Psoas muscle (tissue), 8 donors: ENCODE measurements around the gene PHC3. TPM values are rescaled to one million over a fixed set of nuclear protein-coding genes. Genes with fewer than 3 reads are reported as not detected.
"Not testable (repeated sequence)": the region's sequence is repeated elsewhere in the genome, so short reads cannot be mapped to it uniquely, and the experiment has no call there.

ENCODE experiments used
- ATAC-seq, 4 donors: fragments of 200-7000 bp; cut with Tn5 transposase; one replicate each; pipeline ENCODE4 v1.9.1; 2020; ENCODE audit warnings: moderate library complexity in 3 of 4, mild to moderate bottlenecking in 2 of 4
- DNase-seq, 2 donors: peaks; one replicate each; pipeline ENCODE4 v3.0.0-alpha.2; 2020
- H3K27ac ChIP-seq: fragments of 200-600 bp; one replicate; pipeline ENCODE4 v1.8.0; 2022
- H3K27me3 ChIP-seq, 3 donors: fragments of 200-600 bp in 1 of 3; one replicate each; pipeline versions ENCODE4 v1.6.1 to v1.8.0; 2013 to 2022; ENCODE audit warnings: low read length in 2 of 3, mild to moderate bottlenecking in 2 of 3, moderate library complexity in 1 of 3; ENCODE audit not compliant: insufficient read depth in 3 of 3
- H3K36me3 ChIP-seq, 2 donors: fragments of 200-600 bp in 1 of 2; one replicate each; pipeline versions ENCODE4 v1.6.1 to v1.8.0; 2013 to 2022; ENCODE audit warnings: low read depth in 1 of 2, mild to moderate bottlenecking in 1 of 2, moderate library complexity in 1 of 2; ENCODE audit not compliant: insufficient read depth in 1 of 2
- H3K4me1 ChIP-seq: fragments of 200-600 bp; one replicate; pipeline ENCODE4 v1.8.0; 2022
- H3K4me3 ChIP-seq: fragments of 200-600 bp; one replicate; pipeline ENCODE4 v1.8.0; 2022; ENCODE audit warnings: mild to moderate bottlenecking
- H3K9me3 ChIP-seq: fragments of 200-600 bp; one replicate; pipeline ENCODE4 v1.8.0; 2022
- WGBS, 3 donors: extraction: QIAGEN DNeasy Blood & Tissue Kit; methylation state at CpG; one replicate each; pipeline versions ENCODE4 v1.1.6 to v1.1.7; 2013; 5-methylcytosine and 5-hydroxymethylcytosine counted together
- intact Hi-C, 2 donors: fragments of 100-400 bp; cut with DNase I; formaldehyde crosslinking; loops; one replicate each; pipeline versions ENCODE4 v1.11.0 to v1.14.2; 2022
- polyA plus RNA-seq, 3 donors: library from polyadenylated mRNA; stranded (reverse); fragments of 200-250 nt; gene quantifications; one replicate each; pipeline ENCODE4 v1.2.3, GENCODE V29; 2013
- total RNA-seq, 4 donors: library from RNA; stranded (reverse); fragmentation: NEBNext Ultra II Directional in 2 of 4; extraction: Animal tissue kit (Norgen Biotek cat#: 25700) in 2 of 4; gene quantifications; one replicate each; pipeline versions ENCODE4 v1.2.1 to v1.2.4, GENCODE V29; 2021 to 2023
- TF ChIP-seq, protein P1 (sequence below): fragments of 200-600 bp; IDR thresholded peaks from one replicate; pipeline ENCODE4 v1.8.0; 2022; ENCODE audit warnings: antibody characterized with exemption
- donor health status: healthy with polysubstance abuse.
- donor health status: DM: no; HTN: no; CAD: no; lungs with moderate emphysema.
- donor health status: Bipolar disorder and iron deficiency.
- donor health status: healthy.
- donor health status: DM: yes; HTN: yes; CAD: no.
- donor health status: DM: no; HTN: no; CAD: no.
- donor health status: DM: no; HTN: no; CAD: no.
- donor health status: DM: yes; HTN: yes; CAD: no.

The PHC3 gene
- total and polyA plus RNA-seq, 7 donors: 4.0 to 41.7 (median 35.2) TPM

DNA sequence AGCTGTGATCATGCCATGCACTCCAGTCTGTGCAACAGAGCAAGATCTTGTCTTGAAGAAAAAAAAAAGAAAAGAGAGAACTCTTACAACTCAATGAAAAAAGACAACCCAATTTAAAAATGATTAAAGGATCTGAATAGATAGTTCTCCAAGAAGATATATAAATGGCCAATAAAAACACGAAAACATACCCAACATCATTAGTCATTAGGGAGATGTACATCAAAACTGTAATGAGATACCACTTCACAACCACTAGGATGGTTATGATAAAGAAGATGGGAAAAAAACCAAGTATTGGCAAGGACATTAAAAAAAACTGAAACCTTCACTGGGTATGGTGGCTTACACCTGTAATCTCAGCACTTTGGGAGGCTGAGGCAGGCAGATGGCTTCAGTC, 38.3 kb upstream of the PHC3 start:
- intact Hi-C loops: loop anchor here (5.0 kb wide), 2 partner anchors 38 to 137 kb away; partner anchors contain the start of genes SKIL (in 2 of the 2) and PHC3 (in 1 of the 2)
- TF ChIP-seq, protein P1, sequence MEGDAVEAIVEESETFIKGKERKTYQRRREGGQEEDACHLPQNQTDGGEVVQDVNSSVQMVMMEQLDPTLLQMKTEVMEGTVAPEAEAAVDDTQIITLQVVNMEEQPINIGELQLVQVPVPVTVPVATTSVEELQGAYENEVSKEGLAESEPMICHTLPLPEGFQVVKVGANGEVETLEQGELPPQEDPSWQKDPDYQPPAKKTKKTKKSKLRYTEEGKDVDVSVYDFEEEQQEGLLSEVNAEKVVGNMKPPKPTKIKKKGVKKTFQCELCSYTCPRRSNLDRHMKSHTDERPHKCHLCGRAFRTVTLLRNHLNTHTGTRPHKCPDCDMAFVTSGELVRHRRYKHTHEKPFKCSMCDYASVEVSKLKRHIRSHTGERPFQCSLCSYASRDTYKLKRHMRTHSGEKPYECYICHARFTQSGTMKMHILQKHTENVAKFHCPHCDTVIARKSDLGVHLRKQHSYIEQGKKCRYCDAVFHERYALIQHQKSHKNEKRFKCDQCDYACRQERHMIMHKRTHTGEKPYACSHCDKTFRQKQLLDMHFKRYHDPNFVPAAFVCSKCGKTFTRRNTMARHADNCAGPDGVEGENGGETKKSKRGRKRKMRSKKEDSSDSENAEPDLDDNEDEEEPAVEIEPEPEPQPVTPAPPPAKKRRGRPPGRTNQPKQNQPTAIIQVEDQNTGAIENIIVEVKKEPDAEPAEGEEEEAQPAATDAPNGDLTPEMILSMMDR: no peak
- DNase-seq (no peak), ATAC-seq (no peak)
- no peak overlapping the region for H3K27ac ChIP-seq
- no peak overlapping the region for H3K4me3 ChIP-seq
- no peaks in the 10 kb centered on the region for H3K9me3 ChIP-seq
- no peaks in the 10 kb centered on the region for H3K27me3 ChIP-seq
- WGBS, 3 donors: 90 to 92% (median 91%) methylated on average over 1 of the region's 1 CpG
- H3K36me3 ChIP-seq: no peaks in the 10 kb centered on the region
- H3K4me1 ChIP-seq: peaks cover 4% of the 10 kb centered on the region

DNA sequence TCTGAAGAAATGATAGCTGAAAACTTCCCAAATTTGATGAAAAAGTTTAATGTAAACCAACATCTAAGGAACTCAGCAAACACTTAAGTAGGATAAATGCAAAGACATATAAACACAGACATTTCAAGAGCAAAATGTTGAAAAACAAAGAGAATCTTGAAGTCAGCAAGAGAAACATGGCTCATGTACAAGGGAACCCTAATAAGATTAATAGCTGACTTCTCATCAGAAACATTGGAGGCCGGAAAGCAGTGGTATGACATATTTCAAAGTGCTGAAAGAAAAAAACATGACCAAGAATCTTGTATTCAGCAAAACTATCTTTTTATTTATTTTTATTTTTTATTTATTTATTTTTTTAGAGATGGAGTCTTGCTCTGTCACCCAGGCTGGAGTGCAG, 30.1 kb upstream of the PHC3 start:
- TF ChIP-seq, protein P1: no peak
- no peak for DNase-seq
- no peak for ATAC-seq
- Histone ChIP-seq H3K27ac (no peak overlapping the region), H3K9me3 (no peaks in the 10 kb centered on the region), H3K36me3 (no peaks in the 10 kb centered on the region), H3K4me1 (no peaks in the 10 kb centered on the region), H3K4me3 (no peak overlapping the region), H3K27me3 (no peaks in the 10 kb centered on the region)
- 89 to 100% (median 96%) methylated on average over 1 of the region's 1 CpG for WGBS, 3 donors
- intact Hi-C loops: no loop called here

DNA sequence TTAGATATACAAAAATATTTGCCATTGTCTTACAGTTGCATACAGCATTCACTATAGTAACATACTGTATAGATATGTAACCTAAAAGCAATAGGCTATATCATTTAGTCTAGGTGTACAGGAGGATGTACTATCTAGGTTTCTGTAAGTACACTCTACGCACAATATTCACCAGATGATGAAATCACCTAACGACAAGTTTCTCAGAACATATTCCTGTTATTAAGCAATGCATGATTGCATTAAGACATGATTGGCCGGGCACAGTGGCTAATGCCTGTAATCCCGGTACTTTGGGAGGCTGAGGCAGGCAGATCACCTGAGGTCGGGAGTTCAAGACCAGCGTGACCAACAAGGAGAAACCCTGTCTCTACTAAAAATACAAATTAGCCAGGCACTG, 26.2 kb upstream of the PHC3 start:
- TF ChIP-seq, protein P1: no peak
- no peak for ATAC-seq
- no peaks in the 10 kb centered on the region for H3K36me3 ChIP-seq
- no peaks in the 10 kb centered on the region for H3K9me3 ChIP-seq
- H3K27me3 ChIP-seq: no peaks in the 10 kb centered on the region
- intact Hi-C loops: no loop called here
- H3K4me3 ChIP-seq: no peak overlapping the region
- H3K4me1 ChIP-seq: no peaks in the 10 kb centered on the region
- DNase-seq: no peak
- 66 to 78% (median 67%) methylated on average over 6 of the region's 6 CpGs for WGBS, 3 donors
- no peak overlapping the region for H3K27ac ChIP-seq

DNA sequence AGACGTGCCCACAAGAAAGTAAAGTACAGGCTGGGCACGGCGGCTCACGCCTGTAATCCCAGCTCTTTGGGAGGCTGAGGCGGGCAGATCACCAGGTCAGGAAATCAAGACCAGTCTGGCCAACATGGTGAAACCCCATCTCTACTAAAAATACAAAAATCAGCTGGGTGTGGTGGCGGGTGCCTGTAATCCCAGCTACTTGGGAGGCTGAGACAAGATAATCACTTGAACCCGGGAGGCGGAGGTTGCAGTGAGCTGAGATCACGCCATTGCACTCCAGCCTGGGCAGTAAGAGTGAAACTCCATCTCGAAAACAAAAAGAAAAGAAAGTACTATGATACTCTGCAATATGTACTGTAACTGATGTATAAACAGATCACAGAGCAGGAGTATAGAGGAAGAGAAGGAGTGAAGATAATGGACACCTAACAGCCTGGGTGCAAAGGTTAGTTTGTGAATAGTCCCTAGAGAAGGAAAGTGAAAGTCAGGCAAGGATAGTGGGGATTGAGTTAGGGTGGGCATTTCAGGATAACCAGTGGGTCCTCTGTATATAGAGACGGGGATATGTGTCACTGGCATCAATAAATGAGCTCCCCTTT, 24.7 kb upstream of the PHC3 start:
- H3K27me3 ChIP-seq, H3K4me1 ChIP-seq, H3K27ac ChIP-seq, H3K4me3 ChIP-seq, ATAC-seq, H3K9me3 ChIP-seq, H3K36me3 ChIP-seq, DNase-seq, intact Hi-C loops: not testable (repeated sequence)
- WGBS, 3 donors: 90 to 97% (median 95%) methylated on average over 11 of the region's 11 CpGs

DNA sequence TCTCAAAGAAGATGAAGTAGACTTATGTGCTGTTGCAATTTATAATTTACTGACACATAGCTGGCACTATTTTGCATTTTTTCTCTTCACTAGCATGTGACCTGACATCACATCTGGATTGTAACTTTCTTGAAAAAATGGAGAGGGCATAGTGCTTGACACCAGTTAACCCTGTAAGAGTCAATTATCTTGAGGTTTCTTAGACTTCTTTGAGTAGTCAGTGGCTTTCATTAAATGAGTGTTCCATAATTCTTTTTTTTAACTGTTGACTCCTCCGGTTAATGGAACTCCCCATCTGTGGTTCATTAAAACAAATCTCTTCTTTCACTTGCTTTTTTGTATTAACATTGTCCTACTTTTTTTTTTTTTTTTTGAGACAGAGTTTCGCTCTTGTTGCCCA, 23.8 kb upstream of the PHC3 start:
- DNase-seq: no peak
- Histone ChIP-seq H3K4me3 (no peak overlapping the region), H3K27me3 (no peaks in the 10 kb centered on the region), H3K4me1 (no peaks in the 10 kb centered on the region), H3K27ac (no peak overlapping the region), H3K36me3 (no peaks in the 10 kb centered on the region), H3K9me3 (no peaks in the 10 kb centered on the region)
- TF ChIP-seq, protein P1: no peak
- intact Hi-C loops: no loop called here
- WGBS, 3 donors: 75 to 80% (median 79%) methylated on average over 2 of the region's 2 CpGs
- ATAC-seq: no peak
